Ramos (cell line): ENCODE measurements around the gene VARS2.
"Not testable (repeated sequence)": the region's sequence is repeated elsewhere in the genome, so short reads cannot be mapped to it uniquely, and the experiment has no call there.

Source experiments
- in situ Hi-C: fragments of 300-500 bp; cut with MboI; formaldehyde crosslinking; loops from one replicate; pipeline ENCODE4 v1.14.3; 2022; ENCODE audit warnings: low sequenced_read_pairs; ENCODE audit not compliant: unreplicated experiment

Gene VARS2

GRCh38 chr6:30954631-30955366 lies 40.8 kb downstream of the VARS2 start:
- in situ Hi-C loops = no loop called here

GRCh38 chr6:30955367-30956042 lies 41.5 kb downstream of the VARS2 start:
- in situ Hi-C loops = no loop called here

- in situ Hi-C loops = no loop called here
These were observed 43.7 kb downstream of the VARS2 start for GRCh38 chr6:30957716-30958115.

- in situ Hi-C loops = no loop called here
These were observed 47.1 kb downstream of the VARS2 start for GRCh38 chr6:30960907-30961673.

- in situ Hi-C loops = no loop called here
These were observed 48.7 kb downstream of the VARS2 start for GRCh38 chr6:30962716-30963115.

GRCh38 chr6:30963641-30964040 lies 49.6 kb downstream of the VARS2 start:
- in situ Hi-C loops = no loop called here

- in situ Hi-C loops = no loop called here
These were observed 50.0 kb downstream of the VARS2 start for GRCh38 chr6:30964075-30964474.

- in situ Hi-C loops = no loop called here
These were observed 51.1 kb downstream of the VARS2 start for GRCh38 chr6:30965140-30965601.

- in situ Hi-C loops = no loop called here
These were observed 52.1 kb downstream of the VARS2 start for GRCh38 chr6:30966154-30966553.

GRCh38 chr6:30969171-30969570 lies 55.1 kb downstream of the VARS2 start:
- in situ Hi-C loops = not testable (repeated sequence)

GRCh38 chr6:30970946-30971345 lies 56.9 kb downstream of the VARS2 start:
- in situ Hi-C loops = no loop called here

- in situ Hi-C loops = no loop called here
These were observed 58.8 kb downstream of the VARS2 start for GRCh38 chr6:30972816-30973215.

GRCh38 chr6:30974490-30975252 lies 60.6 kb downstream of the VARS2 start:
- in situ Hi-C loops = no loop called here
